ENCODE data around the gene PRUNE2. TPM values are rescaled to one million over a fixed set of nuclear protein-coding genes. Genes with fewer than 3 reads are reported as not detected.

Gene PRUNE2
- total RNA-seq, 4 donors from 2014 or later = 586 to 728 (median 654) TPM

- no peaks in the 10 kb centered on the region for H3K27me3 ChIP-seq
Observed at GRCh38 chr9:76761448-76761847, 144.5 kb downstream of the PRUNE2 start.

GRCh38 chr9:76759732-76760131 lies 146.2 kb downstream of the PRUNE2 start:
- peak; percentile 64 for DNase-seq (ENCODE audit: extremely low spot score)
- no peak for TF ChIP-seq POLR2A (IDR thresholded peaks at IDR 0.05; ENCODE audit: low read depth)
- no peak overlapping the region for H3K27ac ChIP-seq (replicated peaks in 1 of 4)
- H3K27me3 ChIP-seq = no peaks in the 10 kb centered on the region
- no peak overlapping the region for H3K4me3 ChIP-seq
- peaks cover 0 to 38% (median 4%) of the 10 kb centered on the region in 4 donors for H3K36me3 ChIP-seq
- intact Hi-C loops (cut with DNase I) = loop anchor here (5.0 kb wide), 1 partner anchor 228 kb away; no protein-coding TSS in a partner anchor
- peaks cover 0 to 39% (median 24%) of the 10 kb centered on the region in 4 donors for H3K4me1 ChIP-seq
- no peaks in the 10 kb centered on the region for H3K9me3 ChIP-seq
- WGBS = 54% methylated on average over 6 of the region's 6 CpGs

More at GRCh38 chr9:76761448-76761847, 144.5 kb downstream of the PRUNE2 start:
- Histone ChIP-seq H3K4me1 (peaks cover 0 to 39% (median 22%) of the 10 kb centered on the region in 4 donors), H3K4me3 (no peak overlapping the region), H3K27ac (replicated peaks in 1 of 4) (no peak overlapping the region), H3K36me3 (peaks cover 0 to 45% (median 4%) of the 10 kb centered on the region in 4 donors), H3K9me3 (no peaks in the 10 kb centered on the region)
- DNase-seq (ENCODE audit: extremely low spot score) = no peak
- intact Hi-C loops (cut with DNase I) = loop anchor here (5.0 kb wide), 1 partner anchor 226 kb away; no protein-coding TSS in a partner anchor
- 36% methylated on average over 1 of the region's 1 CpG for WGBS
- TF ChIP-seq CTCF (IDR thresholded peaks at IDR 0.05) = peak in 1 of 3 experiments; percentile 37
- TF ChIP-seq EP300 (IDR thresholded peaks at IDR 0.05) = no peak

DNA sequence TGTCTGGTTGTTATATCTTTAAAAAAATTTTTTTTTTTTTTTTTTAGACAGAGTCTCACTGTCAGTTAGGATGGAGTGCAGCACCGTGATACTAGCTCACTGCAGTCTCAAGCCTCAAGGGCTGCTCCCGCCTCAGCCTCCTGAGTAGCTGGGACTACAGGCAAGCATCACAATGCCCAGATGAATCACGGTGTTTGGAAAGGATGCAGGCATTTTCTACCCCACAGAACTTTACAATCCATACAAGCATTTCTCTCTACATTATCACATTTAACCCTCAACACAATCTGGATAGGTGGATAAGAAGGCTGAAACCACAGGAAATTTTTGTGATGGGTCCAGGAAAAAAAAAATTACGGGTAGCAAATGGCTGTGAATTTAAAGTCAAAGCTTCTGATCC lies 147.4 kb downstream of the PRUNE2 start:
- peaks cover 0 to 36% (median 21%) of the 10 kb centered on the region in 4 donors for H3K4me1 ChIP-seq
- H3K36me3 ChIP-seq = peaks cover 0 to 33% (median 4%) of the 10 kb centered on the region in 4 donors
- peak; percentile 17 for DNase-seq (ENCODE audit: extremely low spot score)
- H3K4me3 ChIP-seq = no peak overlapping the region
- intact Hi-C loops (cut with DNase I) = no loop called here
- no peaks in the 10 kb centered on the region for H3K9me3 ChIP-seq
- WGBS = 63% methylated on average over 4 of the region's 4 CpGs
- TF ChIP-seq EP300 (IDR thresholded peaks at IDR 0.05) (no peak), POLR2A (IDR thresholded peaks at IDR 0.05; ENCODE audit: low read depth) (no peak), CTCF (IDR thresholded peaks at IDR 0.05) (no peak), POLR2AphosphoS5 (IDR thresholded peaks at IDR 0.05) (no peak)
- no peak overlapping the region for H3K27ac ChIP-seq (replicated peaks in 1 of 4)
- H3K27me3 ChIP-seq = no peaks in the 10 kb centered on the region

DNA sequence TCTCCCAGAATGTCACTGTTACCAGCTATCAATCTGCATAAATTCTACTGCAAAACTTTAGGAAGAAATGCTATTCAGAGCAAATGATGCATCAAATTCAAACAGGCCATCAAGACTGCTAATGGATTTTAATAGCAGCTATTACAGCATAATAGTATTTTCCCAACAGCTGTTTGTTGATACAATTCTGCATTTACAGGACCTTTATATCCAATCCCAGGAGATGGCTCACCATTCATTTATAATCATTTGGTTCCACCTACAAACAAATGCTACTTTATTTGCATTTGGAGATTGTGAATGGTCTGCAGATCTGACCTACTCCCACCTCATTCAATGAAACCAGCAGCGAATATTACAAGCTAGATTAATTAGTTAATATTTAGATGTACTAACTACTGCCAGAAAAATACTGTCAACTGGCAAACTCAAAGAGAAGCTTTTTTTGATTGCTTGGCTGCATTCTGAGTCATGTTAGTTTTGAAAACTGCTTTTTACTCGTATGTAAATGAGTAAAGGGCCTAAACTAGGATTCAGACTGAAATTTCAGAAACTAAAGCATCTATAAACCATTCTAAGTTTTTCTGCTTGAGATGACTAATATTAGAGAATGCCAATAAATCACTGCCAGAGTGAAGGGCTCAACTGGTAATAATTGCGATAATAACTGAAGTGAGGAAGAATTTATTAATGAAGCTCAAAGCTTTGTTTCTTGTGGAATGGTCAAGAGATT lies 148.8 kb downstream of the PRUNE2 start:
- Histone ChIP-seq H3K27me3 (no peaks in the 10 kb centered on the region), H3K9me3 (no peaks in the 10 kb centered on the region), H3K4me3 (no peak overlapping the region), H3K4me1 (peaks cover 0 to 22% (median 13%) of the 10 kb centered on the region in 4 donors), H3K36me3 (peaks cover 0 to 33% (median 4%) of the 10 kb centered on the region in 4 donors), H3K27ac (replicated peaks in 1 of 4) (no peak overlapping the region)
- intact Hi-C loops (cut with DNase I) = no loop called here
- no peak for DNase-seq (ENCODE audit: extremely low spot score)
- WGBS = 73% methylated on average over 3 of the region's 3 CpGs
- TF ChIP-seq POLR2A (IDR thresholded peaks at IDR 0.05; ENCODE audit: low read depth) (no peak), CTCF (IDR thresholded peaks at IDR 0.05) (no peak), EP300 (IDR thresholded peaks at IDR 0.05) (no peak), POLR2AphosphoS5 (IDR thresholded peaks at IDR 0.05) (no peak)

- TF ChIP-seq CTCF (IDR thresholded peaks at IDR 0.05) (no peak), POLR2A (IDR thresholded peaks at IDR 0.05; ENCODE audit: low read depth) (no peak), EP300 (IDR thresholded peaks at IDR 0.05) (no peak), POLR2AphosphoS5 (IDR thresholded peaks at IDR 0.05) (no peak)
- intact Hi-C loops (cut with DNase I) = no loop called here
- peaks cover 0 to 33% (median 4%) of the 10 kb centered on the region in 4 donors for H3K36me3 ChIP-seq
- no peaks in the 10 kb centered on the region for H3K27me3 ChIP-seq
- 62% methylated on average over 6 of the region's 6 CpGs for WGBS
- H3K27ac ChIP-seq (replicated peaks in 1 of 4) = no peak overlapping the region
- peaks cover 0 to 22% (median 13%) of the 10 kb centered on the region in 4 donors for H3K4me1 ChIP-seq
- H3K9me3 ChIP-seq = no peaks in the 10 kb centered on the region
- DNase-seq (ENCODE audit: extremely low spot score) = peak; percentile 91
- no peak overlapping the region for H3K4me3 ChIP-seq
Observed at GRCh38 chr9:76756268-76756640, 149.7 kb downstream of the PRUNE2 start.
